HG02678 (cell line): ENCODE data around the gene MAPKAPK2.
"Not testable (repeated sequence)": the region's sequence is repeated elsewhere in the genome, so short reads cannot be mapped to it uniquely, and the experiment has no call there.

Source experiments
- ATAC-seq: cut with Tn5 transposase; IDR thresholded peaks from one replicate; pipeline ENCODE4 v1.9.1; 2021; ENCODE audit warnings: mild to moderate bottlenecking, moderate library complexity; ENCODE audit not compliant: unreplicated experiment

Gene MAPKAPK2

GRCh38 chr1:206738370-206739366, 54.0 kb downstream of the MAPKAPK2 start:
- no peak for ATAC-seq

GRCh38 chr1:206739411-206740076, 54.8 kb downstream of the MAPKAPK2 start:
- peak; percentile 82 for ATAC-seq

- no peak for ATAC-seq
Measured at GRCh38 chr1:206741142-206741701, 56.5 kb downstream of the MAPKAPK2 start.

GRCh38 chr1:206742719-206743383, 58.1 kb downstream of the MAPKAPK2 start:
- ATAC-seq, result no peak

GRCh38 chr1:206744683-206745082, 60.0 kb downstream of the MAPKAPK2 start:
- no peak for ATAC-seq

- ATAC-seq, result no peak
Measured at GRCh38 chr1:206745301-206745700, 60.6 kb downstream of the MAPKAPK2 start.

- no peak for ATAC-seq
Measured at GRCh38 chr1:206748348-206749030, 63.8 kb downstream of the MAPKAPK2 start.

GRCh38 chr1:206751891-206752290, 67.2 kb downstream of the MAPKAPK2 start:
- no peak for ATAC-seq

- ATAC-seq, result no peak
Measured at GRCh38 chr1:206752481-206752880, 67.8 kb downstream of the MAPKAPK2 start.

- ATAC-seq, result no peak
Measured at GRCh38 chr1:206753141-206753540, 68.4 kb downstream of the MAPKAPK2 start.

- ATAC-seq, result no peak
Measured at GRCh38 chr1:206754011-206754410, 69.3 kb downstream of the MAPKAPK2 start.

GRCh38 chr1:206757524-206758266, 73.0 kb downstream of the MAPKAPK2 start:
- no peak for ATAC-seq

- ATAC-seq, result no peak
Measured at GRCh38 chr1:206760590-206760989, 75.9 kb downstream of the MAPKAPK2 start.

GRCh38 chr1:206761159-206761768, 76.6 kb downstream of the MAPKAPK2 start:
- no peak for ATAC-seq

GRCh38 chr1:206762741-206763364, 78.1 kb downstream of the MAPKAPK2 start:
- ATAC-seq, result not testable (repeated sequence)

GRCh38 chr1:206765771-206766170, 81.1 kb downstream of the MAPKAPK2 start:
- ATAC-seq, result not testable (repeated sequence)

- peak; percentile 63 for ATAC-seq
Measured at GRCh38 chr1:206766251-206766856, 81.6 kb downstream of the MAPKAPK2 start.
